ENCODE data around the gene ZNF670.

The ZNF670 gene

DNA sequence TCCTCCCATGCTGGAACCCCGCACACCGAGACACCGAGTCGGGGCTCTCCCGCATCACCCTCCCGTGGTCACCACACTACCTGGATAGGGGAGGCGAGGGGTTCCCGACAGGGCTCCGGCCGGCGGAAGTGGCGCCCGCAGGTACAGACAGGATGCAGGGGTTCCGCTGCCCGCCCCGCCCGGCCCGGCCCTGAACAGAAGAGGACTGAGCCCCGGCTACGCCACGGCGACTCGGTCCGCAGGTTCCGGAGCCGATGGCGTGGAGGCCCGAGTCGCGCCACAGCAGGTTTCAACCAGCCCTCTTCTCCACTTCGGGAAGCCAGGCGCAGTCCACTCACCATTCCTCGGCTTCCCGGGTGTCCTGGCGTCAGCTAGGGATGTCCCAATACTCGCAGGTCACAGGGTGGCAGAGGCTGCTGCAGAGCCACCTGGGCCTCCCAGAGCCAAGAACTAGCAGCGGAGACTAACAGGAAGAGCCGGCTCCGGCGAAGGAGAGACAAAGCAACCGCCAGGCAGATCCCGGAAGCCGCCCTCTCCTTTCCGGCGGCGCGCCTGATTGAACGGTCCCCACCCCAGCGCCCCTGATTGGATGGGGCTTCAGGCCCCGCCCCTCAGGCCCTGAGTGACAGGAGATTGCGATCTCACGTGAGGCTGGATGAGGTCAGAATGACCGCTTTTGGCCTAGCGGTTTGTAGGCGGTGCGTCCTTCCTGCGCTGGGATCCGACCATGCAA lies 25.4 kb upstream of the ZNF670 start, which contains the start of gene ZNF669:
ZNF669 (minus strand) TSS at position 498 of the 733 bp plus-strand sequence; CDS start at position 341, 157 bp downstream.
- ATAC-seq = peak; percentile 100

DNA sequence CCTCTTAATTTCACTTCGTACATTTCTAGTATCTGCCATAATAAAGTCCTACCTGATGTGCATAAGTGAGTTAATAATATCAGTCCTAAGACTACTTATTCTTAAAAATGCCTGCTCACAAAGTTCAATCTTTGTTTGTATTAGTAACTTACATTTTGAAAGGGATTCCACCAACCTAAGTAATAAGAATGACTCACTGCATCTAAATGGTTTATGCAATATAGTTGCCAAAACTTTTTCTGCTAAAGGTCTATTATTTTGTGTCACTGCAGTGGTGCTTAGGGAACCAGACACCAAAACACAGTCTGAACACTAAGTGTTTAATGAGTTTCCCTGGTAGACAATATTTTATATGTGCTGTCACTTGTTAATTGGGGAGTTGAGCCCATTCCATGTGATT lies 23.8 kb upstream of the ZNF670 start:
- no peak for ATAC-seq

DNA sequence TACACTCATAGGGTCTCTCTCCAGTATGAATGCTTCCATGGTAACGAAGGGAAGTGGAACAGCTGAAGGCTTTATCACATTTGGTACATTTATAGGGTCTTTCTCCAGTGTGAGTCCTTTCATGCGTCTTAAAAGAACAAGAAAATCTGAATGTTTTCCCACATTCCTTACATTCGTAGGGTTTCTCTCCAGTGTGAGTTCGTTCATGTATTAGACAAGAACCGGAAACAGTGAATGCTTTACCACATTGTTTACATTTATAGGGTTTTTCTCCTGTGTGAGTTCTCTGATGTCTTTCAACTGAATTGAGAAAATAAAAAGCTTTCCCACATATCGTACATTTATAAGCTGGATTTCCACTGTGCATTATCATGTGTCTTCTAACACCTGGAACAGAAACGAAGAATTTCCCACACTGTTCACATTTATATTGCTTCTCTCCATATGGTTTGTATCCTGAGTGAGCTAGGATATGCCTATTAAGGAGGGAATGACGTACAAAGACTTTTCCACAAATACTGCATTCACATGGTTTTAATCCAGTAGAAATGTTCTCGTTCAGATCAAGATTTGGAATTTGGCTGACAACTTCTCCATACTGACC lies 22.2 kb upstream of the ZNF670 start:
- no peak for ATAC-seq

DNA sequence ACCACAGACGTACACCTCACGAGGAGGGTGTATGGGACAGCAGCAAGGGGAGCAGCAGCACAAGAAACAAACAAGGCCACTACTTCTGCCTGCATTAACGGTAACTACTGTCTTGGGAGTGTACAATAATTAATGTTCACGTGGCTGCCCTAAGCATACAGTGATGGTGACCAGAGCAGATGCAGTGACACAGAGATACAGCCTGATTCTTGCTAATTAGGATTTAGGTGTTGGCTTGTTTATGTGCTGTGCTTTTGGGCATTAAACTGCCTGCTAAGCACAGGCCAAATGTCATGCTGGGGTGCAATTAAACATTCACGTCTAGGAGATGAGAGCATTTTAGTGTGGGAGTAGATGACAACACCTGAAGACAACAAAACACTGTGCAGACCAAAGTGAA lies 18.3 kb upstream of the ZNF670 start:
- ATAC-seq = no peak

DNA sequence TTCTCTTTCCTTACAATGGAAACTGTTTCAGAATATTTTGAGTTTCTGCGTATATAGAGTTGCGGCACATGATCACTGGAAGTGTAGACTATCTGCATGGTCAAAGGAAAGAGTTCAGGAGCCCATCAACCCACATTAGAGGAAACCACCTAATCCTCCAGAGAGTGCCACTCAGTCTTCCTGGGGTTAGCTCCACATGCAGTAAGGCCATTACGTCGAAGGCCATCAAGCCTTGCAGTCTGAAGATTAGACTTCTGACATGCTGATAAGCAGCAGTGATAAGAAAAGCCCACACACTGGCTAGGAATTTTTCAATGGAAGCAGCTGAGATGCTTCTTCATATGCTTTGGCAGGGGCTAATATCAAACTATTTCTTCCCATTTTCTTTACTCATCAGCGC lies 17.9 kb upstream of the ZNF670 start:
- no peak for ATAC-seq

DNA sequence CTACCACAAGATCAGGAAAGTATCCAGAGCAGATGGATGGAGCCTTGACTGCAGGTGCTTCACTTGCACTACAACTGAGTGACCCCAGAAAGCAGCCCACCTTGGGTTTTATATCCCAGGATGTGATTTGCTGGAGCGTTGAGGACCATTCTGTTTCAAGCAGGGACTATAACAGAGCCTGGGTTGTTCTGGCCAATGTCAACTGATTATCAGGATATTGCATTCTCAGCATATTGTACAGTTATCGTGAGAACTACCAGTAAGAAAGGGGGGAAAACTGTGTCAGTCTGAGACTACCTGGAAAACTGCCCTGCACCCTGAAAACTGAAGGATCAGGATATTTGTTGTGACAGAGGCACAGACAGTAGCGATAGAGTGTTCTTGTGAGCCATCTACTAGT lies 17.5 kb upstream of the ZNF670 start:
- no peak for ATAC-seq

DNA sequence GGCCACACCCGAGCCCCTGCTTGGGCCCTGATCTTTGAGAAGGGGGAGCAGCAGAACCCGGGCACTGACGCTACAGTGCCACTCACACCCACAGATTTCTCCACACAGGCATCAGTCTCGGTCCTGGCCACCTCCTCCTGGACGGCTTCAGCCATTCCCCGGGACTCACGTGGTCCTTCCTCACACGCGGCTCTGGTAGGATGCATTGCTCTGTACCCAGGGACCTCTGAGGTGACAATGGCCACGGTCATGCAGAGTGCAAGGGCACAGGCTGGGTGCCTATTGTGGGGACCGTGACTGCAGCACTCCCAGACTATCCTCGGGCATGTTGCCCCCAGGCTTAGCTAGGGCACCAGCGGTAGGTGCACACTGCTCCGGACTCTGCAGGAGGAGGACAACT lies 11.8 kb upstream of the ZNF670 start:
- no peak for ATAC-seq

DNA sequence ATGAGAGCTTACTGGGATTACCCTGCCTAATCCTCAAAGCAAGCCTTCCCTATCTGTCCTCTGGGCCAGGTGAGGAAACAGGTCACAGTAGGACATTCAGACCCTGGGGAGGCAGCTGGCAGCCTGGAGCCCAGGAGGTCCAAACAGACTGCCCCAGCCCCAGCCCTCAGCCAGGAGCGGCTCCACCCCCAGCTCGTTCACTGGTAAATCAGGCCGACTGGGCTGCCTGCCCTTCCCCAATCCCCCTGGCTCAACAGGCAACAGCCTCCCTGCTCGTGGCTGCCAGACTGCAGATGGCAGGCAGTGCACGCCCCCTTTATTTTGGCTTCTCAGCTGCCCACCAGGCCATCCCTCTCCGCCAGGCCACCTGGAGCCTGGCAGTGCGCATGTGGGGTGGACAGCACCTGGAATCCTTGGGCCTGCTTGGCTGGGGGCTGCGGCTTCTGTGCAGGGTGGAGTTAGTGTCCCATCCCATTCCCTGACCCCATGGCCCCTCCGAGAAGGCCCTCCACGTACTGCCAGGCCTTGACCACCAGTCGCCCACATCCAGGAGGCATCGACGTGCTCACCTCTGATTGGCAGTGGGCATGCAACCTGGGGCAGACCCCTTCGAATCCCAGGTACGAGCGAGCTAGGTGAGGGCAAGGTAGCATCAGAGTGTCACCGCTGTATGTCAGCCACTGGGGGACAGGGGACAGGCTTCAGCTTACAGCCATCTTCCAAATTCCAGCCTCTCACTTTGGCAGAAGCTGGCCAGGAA lies 11.2 kb upstream of the ZNF670 start:
- ATAC-seq = no peak

DNA sequence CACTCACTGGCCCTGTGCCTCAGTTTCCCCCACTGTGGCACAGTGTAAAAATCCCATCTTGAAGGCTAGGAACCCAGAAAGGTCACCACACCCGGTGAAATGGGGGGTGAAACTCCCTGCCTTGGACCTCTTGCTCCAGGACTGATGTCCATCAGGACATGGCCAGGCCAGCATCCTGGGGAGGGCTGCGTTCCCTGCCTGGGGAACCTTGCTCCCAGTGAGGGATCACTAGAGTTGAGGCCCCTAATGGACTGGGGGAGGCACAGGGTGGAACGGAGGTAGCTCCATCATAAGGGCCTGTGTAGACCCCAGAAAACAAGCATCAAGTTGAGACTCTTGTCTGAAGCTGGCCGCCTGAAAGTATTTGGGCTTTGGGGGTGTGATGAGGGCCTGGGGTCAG lies 10.4 kb upstream of the ZNF670 start:
- no peak for ATAC-seq

DNA sequence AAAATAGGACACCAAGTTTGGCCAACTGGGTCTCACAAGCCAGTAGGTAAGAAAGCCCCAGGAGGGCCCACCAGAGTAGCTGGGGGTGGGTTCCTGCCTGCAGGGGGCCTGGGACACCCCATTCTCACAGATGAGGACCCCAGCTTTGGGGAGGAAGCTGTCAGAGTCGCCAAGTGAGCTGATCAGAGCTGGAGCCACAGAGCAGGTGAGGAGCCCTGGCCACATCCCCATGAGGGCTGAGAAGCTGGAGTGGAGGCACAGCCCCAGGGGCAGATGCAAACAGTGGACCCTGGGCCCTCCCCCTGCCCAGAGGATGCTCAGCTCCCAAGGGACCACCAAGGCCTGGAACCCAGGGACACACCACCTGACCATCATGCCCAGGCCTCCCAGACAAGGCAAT lies 8.6 kb upstream of the ZNF670 start:
- no peak for ATAC-seq

DNA sequence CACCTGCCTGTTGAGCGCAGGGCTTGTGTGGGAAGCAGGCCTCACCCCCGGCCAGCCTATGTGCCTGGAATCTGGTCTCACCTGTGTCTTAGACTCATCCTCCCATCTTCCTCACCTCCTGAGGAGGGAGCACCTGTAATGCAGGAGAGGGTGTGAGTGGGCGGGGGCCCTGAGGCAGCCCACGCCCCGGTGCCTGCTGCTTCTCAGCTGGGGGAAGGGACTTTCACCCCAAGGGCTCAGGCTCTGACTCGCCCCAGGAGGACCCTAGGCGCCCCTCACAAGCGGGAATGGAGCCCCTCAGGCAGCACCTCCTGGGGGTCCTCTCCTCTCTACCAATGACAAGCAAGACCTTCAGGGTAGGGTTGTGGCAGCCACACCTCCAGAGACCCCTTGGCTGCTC lies 6.7 kb upstream of the ZNF670 start:
- no peak for ATAC-seq

DNA sequence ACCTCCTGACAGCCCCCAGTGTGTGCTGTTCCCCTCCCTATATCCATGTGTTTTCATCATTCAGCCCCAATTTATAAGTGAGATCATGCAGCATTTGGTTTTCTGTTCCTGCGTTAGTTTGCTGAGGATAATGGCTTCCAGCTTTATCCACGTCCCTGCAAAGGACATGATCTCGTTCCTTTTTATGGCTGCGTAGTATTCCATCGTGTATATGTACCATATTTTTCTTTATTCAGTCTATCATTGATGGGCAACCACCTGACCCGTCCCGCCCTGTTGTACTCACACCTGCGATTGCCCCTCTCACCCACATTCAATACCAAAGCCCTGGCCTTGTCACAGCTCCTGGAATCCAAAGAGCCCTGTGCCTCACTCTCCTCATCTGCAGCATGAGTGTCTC lies 6.2 kb upstream of the ZNF670 start:
- ATAC-seq = no peak

DNA sequence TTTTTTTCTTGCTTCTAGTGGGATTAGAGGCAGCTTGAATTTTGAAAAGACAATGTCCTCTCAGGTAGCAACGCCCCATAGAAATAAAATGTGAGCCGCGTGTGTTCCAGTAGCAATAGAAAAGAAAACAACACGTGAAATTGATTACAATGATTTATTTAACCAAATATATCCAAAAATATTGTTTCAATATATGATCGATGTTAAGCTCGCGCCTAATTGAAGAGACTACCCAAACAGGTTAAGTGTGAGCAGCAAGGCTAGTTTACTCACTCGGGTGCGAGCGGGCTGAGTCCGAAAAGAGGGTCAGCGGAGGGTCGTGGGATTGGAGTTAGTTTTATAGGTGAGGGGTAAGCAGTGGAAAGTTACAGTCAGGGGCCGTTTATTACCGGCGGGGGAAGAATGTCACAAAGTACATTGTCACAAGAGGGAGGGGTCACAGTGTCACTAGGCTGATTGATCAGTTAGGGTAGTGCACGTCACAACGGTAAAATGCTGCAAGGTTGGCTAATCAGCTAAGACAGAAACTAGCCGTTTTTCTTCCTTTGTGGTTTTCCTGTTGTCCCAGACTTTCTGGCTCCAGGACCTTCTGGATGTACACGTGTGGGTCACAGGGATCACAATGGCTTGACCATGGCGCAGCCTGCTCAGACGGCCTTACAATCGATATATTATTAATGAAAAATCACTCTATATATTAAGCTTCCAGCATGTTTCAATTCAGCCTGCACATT lies 697 bp upstream of the ZNF670 start:
- no peak for ATAC-seq

DNA sequence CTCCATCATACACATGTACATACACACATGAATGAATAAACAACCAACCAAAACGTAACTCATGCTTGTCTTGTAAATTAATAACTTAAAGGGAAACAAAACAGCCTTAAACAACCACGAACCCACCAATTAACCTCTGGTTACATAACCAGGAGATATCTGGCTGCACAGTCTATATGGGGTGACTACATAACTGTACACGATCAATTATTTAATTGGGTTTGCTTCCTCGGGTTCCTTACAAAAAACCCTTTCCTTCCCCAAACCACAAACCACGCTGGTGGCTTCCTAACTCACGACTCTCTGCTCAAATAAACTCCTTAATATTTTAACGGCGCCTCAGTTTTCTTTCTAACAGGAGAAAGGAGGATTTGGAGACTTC lies 744 bp downstream of the ZNF670 start:
- ATAC-seq = no peak

DNA sequence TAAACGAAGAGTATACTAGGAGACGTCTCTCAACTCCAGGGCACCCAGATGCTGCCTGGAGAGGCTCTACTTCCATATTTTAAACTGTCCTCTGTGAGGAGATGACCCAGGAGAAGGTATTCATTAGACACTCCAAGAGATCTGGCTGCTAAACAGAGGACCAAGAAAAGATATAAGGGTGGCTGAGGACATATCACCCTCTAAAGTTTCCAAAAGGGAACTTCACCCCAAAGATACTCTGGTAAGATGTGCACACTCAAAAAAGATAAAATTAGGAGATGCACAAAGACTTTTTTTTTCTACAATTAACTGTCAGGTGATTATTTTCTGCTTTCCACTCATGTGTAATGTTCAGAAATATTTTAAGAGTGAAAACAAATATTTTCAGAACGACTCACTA lies 1.4 kb downstream of the ZNF670 start:
- ATAC-seq = no peak

DNA sequence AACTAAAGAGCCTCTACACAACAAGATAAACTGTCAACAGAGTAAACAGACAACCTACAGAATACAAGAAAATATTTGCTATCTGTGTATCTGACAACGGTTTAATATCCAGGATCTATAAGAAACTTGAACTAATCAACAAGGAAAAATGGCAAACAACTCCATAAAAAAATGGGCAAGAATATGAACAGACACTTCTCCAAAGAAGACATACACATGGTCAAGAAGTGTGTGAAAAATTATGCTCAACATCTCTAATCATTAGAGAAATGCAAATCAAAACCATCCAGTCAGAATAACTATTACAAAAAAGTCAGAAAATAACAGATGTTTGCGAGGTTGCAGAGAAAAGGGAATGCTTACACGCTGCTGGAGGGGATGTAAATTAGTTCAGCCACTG lies 8.0 kb downstream of the ZNF670 start:
- no peak for ATAC-seq

DNA sequence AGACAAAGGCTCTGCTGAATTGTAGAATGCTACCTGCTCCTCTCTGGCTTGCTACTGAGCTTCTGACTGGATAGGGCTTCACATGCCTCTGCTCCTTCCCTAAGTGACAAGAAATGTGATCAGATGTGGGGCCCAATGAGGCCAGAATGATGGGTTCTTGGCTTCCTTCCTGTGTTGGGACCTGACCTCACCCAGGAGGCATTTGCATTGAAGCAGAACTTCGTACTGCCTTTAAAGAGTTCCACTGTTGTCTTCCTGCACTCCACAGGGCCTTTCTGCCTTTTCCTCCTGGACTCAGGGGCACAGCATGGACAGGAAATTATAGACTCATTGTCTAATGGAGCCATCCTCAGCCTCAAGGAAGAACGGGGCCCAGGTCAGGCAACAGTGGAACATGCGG lies 14.3 kb downstream of the ZNF670 start:
- ATAC-seq = no peak

DNA sequence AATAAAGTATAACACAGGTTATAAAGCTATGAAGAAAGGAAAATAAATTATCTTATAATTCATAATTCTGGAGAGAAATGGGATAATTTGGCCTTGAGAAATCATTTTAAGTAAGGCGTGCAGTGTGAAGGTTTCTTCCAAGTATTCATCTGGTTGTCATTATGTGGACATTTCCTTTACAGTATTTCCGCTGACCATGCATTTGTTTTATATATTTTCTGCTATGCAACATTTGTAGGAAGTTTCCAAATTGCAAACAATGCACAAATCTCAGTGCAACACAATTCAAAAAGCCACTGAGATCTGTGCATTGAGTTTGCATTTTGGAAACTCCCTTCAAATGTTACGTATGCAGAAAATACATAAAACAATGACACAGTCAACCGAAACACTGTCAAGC lies 17.8 kb downstream of the ZNF670 start:
- no peak for ATAC-seq

DNA sequence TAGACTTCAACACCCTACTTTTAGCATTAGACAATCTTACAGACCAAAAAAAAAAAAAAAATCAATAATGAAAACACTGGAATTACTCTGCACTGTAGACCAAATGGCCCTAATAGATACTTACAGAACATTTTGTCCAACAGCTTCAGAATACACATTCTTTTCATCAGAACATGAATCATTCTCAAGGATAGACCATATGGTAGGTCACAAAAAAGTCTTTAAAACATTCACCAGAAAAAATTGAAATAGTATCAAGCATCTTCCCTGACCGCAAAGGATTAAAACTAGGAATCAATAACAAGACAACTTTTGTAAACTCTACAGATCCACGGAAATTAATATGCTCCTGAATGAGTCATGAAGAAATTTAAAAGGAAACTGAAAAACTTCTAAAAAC lies 22.5 kb downstream of the ZNF670 start:
- ATAC-seq = no peak

DNA sequence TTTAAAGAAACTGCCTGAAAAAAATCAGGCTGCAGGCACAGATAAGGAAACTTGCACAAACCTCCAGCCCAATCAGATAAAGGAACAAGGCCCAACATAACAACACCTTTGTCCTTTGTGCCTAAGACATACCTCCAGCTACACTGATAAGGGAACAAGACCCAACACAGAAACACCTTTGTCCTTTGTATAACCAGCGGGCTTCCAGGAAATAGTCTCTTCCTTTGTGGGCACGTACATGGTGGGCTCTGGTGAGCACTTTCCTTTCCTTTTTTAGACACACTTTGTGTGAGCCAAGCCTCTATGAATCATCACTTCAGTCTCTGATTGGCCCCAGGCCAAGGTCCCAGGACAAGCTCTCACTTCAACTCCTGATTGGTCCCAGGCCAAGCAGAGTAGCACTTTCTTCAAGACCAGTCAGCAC lies 23.6 kb downstream of the ZNF670 start:
- no peak for ATAC-seq

DNA sequence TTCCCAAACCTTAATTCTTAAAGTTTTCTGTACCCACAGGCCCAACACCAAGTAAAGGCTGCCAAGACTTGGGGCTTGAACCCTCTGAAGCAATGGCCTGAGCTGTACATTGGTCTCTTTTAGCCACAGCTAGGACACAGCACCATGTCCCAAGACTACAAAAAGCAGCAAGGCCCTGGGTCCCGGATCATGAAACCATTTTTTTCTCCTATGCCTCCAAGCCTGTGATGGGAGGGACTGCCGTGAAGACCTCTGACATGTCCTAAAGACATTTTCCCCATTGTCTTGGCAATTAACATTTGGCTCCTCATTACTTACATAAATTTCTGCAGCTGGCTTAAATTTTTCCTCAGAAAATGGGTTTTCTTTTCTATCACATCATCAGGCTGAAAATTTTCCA lies 30.9 kb downstream of the ZNF670 start:
- ATAC-seq = no peak

DNA sequence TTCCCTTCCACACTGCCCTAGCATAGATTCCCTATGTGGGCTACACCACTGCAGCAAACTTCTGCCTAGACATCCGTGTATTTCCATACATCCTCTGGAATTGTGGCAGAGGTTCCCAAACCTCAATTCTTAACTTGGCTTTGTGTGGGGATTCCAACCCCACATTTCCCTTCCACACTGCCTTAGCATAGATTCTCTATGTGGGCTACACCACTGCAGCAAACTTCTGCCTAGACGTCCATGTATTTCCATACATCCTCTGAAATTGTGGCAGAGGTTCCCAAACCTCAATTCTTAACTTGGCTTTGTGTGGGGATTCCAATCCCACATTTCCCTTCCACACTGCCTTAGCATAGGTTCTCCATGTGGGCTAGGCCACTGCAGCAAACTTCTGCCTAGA lies 31.4 kb downstream of the ZNF670 start:
- ATAC-seq = no peak

DNA sequence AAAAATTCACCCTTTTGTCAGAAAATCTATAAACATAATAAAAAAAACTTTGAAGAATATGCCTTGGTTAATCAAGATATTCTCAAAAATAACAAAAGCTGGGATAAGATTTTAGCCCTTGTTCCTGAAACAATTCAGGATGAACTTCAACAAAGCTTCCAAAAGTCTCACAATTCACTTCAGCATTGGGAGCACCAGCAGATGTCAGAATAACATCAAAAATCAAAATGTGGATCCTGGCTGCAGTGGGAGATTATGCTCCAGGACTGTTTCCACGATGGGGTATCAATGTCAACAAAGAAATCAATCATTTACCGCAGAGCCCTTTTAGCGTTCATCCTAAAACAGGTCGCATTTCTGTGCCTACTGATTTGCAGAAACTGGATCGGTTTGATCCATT lies 35.2 kb downstream of the ZNF670 start:
- ATAC-seq = no peak

Data from activated CD4-positive, CD25-positive, alpha-beta regulatory T cell treated with anti-CD3 and anti-CD28 coated beads, Interleukin-2, amount 50 U/mL, for 24 hours (primary cell).